Amygdala (tissue), 56 donors: ENCODE results near the gene PTGDR.

Experiments
- DNase-seq, 56 donors: peaks; one replicate each; lab custom pipeline; 2025; lab: John Stamatoyannopoulos, UW

The PTGDR gene

GRCh38 chr14:52262600-52262999, 4.9 kb upstream of the PTGDR start:
- no peak for DNase-seq

GRCh38 chr14:52263190-52263589, 4.3 kb upstream of the PTGDR start:
- no peak for DNase-seq

GRCh38 chr14:52265253-52265652, 2.2 kb upstream of the PTGDR start:
- DNase-seq = no peak

GRCh38 chr14:52266179-52266578, 1.3 kb upstream of the PTGDR start:
- no peak for DNase-seq

- DNase-seq = no peak
Observed at GRCh38 chr14:52266782-52267181, 716 bp upstream of the PTGDR start.

GRCh38 chr14:52268279-52269061, 972 bp downstream of the PTGDR start:
- DNase-seq = peak in 1 of 56 donors; percentile 8

GRCh38 chr14:52269100-52269499, 1.6 kb downstream of the PTGDR start:
- no peak for DNase-seq

GRCh38 chr14:52269982-52270381, 2.5 kb downstream of the PTGDR start:
- DNase-seq = no peak

GRCh38 chr14:52271538-52271937, 4.0 kb downstream of the PTGDR start:
- DNase-seq = no peak

GRCh38 chr14:52272375-52272774, 4.9 kb downstream of the PTGDR start:
- no peak for DNase-seq

GRCh38 chr14:52275372-52275771, 7.9 kb downstream of the PTGDR start:
- DNase-seq = no peak

GRCh38 chr14:52277552-52277951, 10.1 kb downstream of the PTGDR start:
- no peak for DNase-seq

- no peak for DNase-seq
Observed at GRCh38 chr14:52279408-52279807, 11.9 kb downstream of the PTGDR start.

- DNase-seq = no peak
Observed at GRCh38 chr14:52283099-52283498, 15.6 kb downstream of the PTGDR start.

- no peak for DNase-seq
Observed at GRCh38 chr14:52286661-52287649, 19.5 kb downstream of the PTGDR start.

- DNase-seq = no peak
Observed at GRCh38 chr14:52296378-52296777, 28.9 kb downstream of the PTGDR start.

GRCh38 chr14:52298795-52299194, 31.3 kb downstream of the PTGDR start:
- no peak for DNase-seq

- DNase-seq = peak in 1 of 56 donors; percentile 23
Observed at GRCh38 chr14:52299692-52300278, 32.3 kb downstream of the PTGDR start.

- no peak for DNase-seq
Observed at GRCh38 chr14:52303236-52303635, 35.7 kb downstream of the PTGDR start.

- DNase-seq = no peak
Observed at GRCh38 chr14:52304248-52304904, 36.9 kb downstream of the PTGDR start.

GRCh38 chr14:52305014-52305413, 37.5 kb downstream of the PTGDR start:
- no peak for DNase-seq
